HG03064 (cell line): ENCODE measurements around the gene CLEC3A.
"Not testable (repeated sequence)": the region's sequence is repeated elsewhere in the genome, so short reads cannot be mapped to it uniquely, and the experiment has no call there.

Experiments used
- ATAC-seq: cut with Tn5 transposase; IDR thresholded peaks from one replicate; pipeline ENCODE4 v1.9.1; 2021; ENCODE audit warnings: low read depth; ENCODE audit not compliant: unreplicated experiment

The CLEC3A gene

DNA sequence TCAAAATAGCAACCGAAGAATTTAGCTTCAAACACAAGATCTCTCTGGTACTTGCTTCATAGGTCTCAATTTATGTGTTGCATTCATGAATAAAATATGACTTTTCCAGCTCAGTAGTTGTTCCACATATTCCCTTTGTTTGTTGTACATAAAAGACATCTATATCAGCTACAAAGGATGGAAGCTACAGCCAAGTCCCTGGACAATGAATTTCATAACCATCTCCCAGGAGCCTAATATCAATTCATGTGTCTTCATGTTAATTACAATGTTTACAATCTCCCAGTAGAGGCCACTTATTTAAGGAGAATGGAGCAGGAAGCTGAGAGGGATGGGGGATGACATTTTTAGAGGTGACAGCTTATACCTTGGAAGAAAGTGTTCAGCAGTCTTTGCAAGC is 3.3 kb downstream of the CLEC3A start:
- no peak for ATAC-seq

DNA sequence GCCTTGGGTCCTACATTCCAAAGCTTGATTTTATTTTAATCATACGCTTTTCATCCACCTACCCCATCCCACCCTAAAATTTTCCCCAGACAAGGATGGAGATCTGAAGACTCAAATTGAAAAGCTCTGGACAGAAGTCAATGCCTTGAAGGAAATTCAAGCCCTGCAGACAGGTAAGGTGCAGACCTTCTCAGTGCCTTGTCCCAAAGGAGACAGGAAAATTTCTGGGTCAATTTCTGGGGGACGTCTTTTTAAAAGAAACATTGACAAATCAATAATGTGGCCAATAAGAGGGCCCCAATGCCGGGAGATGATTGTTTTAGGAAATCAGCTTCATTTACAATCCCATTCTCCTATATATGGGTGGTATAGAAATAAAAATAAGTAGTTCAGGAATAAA is 5.7 kb downstream of the CLEC3A start:
- no peak for ATAC-seq

DNA sequence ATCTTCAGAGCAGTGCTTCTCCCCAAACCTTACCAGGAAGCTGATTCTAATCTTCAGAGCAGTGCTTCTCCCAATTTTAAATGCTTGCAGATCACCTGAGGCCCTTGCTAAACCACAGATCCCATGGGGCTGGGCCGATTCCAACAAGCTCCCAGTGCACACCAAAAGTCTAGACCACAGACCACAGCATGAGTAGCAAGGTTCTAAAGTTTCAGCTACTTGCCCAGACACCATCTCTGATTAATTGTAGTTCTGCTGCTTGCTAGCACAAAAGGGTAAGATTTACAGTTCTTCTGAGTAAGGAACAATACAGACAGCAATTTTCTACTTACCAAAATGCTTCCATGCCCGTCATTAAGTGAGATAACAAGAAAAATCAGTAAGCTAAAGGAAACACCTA is 12.2 kb downstream of the CLEC3A start:
- ATAC-seq, result no peak

- no peak for ATAC-seq
Observed at GRCh38 chr16:78035012-78035411, 12.7 kb downstream of the CLEC3A start.

DNA sequence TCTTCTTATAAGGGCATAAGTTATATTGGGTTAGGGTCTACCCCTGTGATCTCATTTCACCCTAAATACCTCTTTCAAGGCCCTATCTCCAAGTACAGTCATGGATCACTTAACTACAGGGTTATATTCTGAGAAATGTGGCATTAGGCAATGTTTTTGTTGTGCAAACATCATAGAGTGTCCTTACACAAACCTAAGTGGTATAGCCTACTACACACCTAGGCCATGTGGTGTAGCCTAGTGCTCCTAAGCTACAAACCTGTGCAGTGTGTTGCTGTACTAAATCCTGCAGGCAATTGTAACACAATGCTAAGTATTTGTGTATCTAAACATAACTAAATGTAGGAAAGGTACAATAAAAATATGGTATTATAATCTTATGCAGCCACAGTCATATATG is 18.0 kb downstream of the CLEC3A start:
- no peak for ATAC-seq

- ATAC-seq, result no peak
Observed at GRCh38 chr16:78045865-78046581, 23.7 kb downstream of the CLEC3A start.

GRCh38 chr16:78048319-78048718 is 26.0 kb downstream of the CLEC3A start:
- ATAC-seq, result no peak

GRCh38 chr16:78050734-78051400 is 28.5 kb downstream of the CLEC3A start:
- no peak for ATAC-seq

GRCh38 chr16:78057803-78058564 is 35.6 kb downstream of the CLEC3A start:
- no peak for ATAC-seq

- ATAC-seq, result not testable (repeated sequence)
Observed at GRCh38 chr16:78059806-78060205, 37.5 kb downstream of the CLEC3A start.

DNA sequence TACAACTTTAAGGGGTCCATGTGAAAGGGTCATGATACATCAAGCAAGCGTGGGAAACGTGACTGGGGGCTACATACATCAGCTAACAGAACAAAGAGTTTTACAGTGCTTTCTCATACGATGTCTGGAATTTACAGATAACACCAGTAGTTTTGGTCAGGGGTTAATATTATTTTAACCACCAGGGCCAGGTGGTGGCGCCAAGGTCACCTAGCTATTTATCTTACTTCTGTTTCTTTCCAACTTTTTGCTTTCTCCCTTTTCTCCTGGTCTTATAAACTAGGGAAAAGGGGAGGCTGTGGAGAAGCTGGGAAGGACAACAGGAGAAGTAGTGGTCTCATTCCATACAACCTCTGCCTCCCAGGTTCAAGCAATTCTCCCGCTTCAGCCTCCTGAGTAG is 37.9 kb downstream of the CLEC3A start:
- ATAC-seq, result no peak

DNA sequence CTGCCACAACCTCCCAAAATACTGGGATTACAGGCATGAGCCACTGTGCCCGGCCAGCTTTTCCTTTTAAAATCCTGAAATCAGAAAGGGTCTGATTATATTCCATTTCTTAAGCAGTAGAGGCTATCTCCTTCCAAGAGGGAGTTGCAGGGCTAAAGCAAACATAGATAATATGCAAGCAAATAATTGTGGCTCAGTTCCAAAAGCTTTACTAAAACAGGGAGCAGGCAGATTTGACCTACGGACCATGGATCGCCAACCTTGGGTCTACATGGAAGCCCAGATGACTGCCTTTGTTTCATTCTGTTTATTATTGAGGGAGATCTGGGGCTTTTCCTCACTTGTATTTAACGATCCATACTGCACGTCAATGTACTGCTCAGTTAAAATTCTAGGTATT is 38.5 kb downstream of the CLEC3A start:
- ATAC-seq, result no peak

DNA sequence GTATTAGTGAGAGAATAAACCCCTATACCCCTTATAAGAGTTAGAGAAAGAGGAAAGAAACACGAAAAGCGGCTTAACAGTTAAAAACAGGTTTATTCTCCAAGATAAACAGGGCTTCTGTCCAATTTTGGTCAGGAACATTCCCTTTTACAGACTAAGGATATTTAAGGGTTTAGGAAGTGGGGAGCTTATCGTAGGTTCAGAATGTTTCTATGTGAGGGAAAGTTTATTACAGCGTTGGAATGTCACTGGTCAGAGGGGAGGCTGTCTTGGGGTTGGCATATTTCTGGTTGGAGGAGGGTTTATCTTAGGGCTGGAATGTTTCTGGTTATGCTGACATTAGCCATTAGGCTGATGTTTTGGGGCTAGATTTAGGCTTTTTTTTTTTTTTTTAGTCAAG is 43.0 kb downstream of the CLEC3A start:
- ATAC-seq, result no peak

DNA sequence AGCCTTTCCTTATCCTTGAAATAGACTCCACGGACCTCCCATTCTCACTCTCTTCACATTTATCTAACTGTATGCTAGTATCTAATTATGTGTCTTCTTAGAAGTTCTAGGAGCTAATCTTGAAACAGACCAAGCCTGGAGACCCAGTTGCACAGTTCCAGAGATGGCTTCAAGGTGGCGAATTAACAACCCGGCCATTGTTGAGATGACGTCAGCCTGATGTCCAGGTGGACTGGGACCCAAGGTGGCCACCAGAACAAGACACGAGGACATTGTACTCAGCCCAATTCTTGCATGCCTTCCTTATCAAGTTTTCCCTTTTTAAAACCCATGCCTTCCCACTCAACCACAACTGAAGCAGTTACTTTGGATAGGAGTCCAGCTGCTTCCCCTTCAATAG is 47.6 kb downstream of the CLEC3A start:
- no peak for ATAC-seq

DNA sequence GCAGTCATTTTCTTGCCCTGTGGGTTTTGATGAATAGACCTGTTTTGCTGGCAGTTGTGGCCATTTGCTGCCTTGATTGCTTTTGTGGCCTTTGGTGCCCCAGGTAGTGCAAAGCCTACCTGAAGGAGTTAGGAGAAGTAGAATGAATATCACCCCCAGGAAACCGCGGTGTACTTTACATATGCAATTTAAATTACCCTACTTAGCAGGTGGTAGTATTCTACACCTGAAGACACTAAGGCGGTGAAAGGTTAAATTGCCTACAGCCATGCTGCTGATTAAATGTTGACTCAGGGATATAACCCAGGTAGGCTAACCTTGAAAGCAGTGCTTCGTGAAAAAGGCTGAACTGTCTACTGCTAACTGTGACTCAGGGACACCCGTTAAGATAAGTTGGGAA is 49.9 kb downstream of the CLEC3A start:
- no peak for ATAC-seq

DNA sequence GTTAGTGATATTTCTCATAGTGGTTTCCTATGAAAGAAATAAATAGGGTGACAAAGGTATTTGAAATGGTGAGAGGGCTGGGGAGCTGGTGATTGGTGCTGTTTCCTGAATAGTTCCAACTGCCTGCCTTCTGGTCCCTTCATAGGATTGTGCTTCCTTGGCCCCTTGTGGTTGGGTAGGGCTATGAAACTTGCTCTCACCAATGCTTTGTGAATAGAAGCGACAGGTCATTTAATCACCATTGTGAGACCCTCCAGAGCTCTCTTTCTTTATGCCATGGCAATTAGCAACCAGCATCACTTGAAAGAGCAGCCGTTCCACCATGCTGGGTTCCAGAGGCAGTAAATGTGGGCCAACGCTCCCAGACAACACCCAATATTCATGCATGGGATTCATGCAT is 53.5 kb downstream of the CLEC3A start:
- ATAC-seq, result no peak

DNA sequence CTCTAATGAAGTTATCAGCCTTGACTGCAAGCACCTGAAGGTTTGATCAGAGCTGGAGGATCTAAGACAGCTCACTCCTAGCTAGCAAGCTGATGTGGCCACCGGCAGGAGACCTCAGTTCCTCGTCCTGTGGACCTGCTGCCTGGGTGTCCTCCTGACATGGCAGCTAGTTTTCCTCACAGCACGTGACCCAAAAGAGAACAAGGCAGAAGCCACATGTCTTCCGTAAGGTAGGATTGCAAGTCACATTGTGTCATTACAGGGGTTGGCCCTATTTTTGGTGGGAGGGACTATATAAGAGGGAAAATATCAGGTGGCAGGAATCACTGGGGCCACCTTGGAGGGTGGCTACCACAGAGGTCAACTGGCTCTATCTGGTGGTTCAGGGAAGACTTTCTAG is 59.0 kb downstream of the CLEC3A start:
- ATAC-seq, result no peak
